ENCODE measurements around the gene SLC35A1.
"Not testable (repeated sequence)": the region's sequence is repeated elsewhere in the genome, so short reads cannot be mapped to it uniquely, and the experiment has no call there.

The SLC35A1 gene, protein sequence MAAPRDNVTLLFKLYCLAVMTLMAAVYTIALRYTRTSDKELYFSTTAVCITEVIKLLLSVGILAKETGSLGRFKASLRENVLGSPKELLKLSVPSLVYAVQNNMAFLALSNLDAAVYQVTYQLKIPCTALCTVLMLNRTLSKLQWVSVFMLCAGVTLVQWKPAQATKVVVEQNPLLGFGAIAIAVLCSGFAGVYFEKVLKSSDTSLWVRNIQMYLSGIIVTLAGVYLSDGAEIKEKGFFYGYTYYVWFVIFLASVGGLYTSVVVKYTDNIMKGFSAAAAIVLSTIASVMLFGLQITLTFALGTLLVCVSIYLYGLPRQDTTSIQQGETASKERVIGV

DNA sequence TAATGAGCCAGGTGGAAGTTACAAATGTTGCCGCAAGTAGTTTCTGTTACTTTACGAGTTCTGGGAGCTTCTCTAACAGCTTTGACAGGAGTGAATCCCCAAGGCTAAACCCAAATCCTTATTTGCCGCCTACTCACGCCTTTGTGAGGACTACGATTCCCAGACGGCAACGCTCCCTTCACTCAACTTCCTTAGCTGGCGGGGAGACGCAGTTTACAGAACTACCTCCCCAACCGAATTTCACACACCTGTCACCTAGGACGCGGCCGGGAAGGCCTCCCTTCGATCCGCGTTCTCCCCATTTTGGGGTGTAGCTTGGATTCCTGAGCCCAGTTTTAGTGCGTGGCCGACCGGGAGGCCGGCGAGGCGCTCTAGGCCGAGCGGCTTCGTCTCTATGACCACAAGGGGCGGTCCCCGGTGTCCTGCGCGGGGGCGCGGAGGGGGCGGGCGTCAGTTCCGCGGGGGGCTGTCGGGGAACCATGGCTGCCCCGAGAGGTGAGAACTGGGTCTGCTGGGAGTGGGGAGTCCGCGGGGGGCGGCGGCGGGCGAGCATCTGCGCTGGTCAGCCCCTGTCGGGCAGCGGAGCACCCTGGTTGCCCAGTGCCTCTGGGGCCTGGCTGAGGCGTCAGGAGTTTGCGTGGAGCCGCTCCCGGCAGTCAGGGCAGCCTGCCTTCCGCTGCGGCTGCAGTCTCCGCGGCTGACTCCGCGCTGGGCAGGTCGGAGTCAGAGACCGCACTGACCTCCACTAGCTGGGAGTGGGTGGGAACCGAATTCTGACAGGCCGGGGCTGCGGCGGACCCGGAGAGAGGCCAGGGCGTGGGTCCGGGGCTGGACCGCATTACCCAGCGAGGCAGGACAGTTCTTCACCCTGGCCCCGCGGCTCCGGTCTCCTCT, at the start of gene SLC35A1:
Gene SLC35A1, plus strand, starts transcription at position 450 of the 894 bp plus-strand sequence. Its CDS starts 30 bp downstream, at position 480.
- peak; percentile 81 to 82 for DNase-seq

DNA sequence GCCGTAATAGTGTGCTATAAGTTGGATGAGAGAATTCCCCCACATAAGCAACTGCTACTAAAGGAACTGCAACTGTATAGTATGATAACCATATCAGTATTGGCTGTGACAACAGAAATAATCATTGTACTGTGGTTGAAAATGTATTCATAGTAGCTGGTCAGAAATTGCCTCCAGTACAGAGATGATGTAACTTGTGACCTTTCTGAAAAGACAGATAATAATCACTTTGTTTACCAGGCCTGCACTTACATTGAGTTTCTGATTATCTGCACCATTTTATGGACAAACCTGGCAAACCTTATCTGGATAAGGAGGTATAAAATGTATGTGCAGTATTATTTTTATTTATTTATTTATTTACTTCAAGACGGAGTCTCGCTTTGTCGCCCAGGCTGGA, 46.0 kb upstream of the SLC35A1 start:
- no peak for DNase-seq

GRCh38 chr6:87430499-87430898, 42.3 kb upstream of the SLC35A1 start:
- no peak for DNase-seq

- DNase-seq = no peak
Measured at GRCh38 chr6:87431263-87431662, 41.5 kb upstream of the SLC35A1 start.

GRCh38 chr6:87436435-87436834, 36.3 kb upstream of the SLC35A1 start:
- DNase-seq = peak; percentile 12 to 28

- no peak for DNase-seq
Measured at GRCh38 chr6:87441711-87442110, 31.1 kb upstream of the SLC35A1 start.

GRCh38 chr6:87444362-87444761, 28.4 kb upstream of the SLC35A1 start:
- DNase-seq = no peak

DNA sequence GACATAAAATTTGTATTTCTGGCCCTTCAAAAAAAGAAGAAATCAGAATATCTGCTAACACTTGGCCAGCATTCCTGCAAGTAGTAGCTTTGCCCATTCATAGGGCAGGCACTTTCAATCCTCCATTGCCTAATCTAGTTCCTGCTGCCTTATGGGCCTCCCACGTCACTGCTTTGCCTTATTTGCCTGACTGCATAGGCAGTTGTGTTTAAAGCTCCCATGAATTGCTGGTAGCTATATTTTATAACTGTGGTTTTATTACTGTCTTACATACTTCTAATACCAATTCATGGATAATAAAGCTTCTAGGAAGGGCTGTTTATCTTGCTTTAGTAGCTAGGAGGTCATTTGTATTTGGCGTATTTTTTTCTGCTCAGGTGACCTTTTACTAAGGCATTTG, 7.7 kb upstream of the SLC35A1 start:
- DNase-seq = no peak

GRCh38 chr6:87473419-87473903, 687 bp downstream of the SLC35A1 start:
- DNase-seq = peak; percentile 52 to 57

- DNase-seq = no peak
Measured at GRCh38 chr6:87481931-87482330, 9.2 kb downstream of the SLC35A1 start.

DNA sequence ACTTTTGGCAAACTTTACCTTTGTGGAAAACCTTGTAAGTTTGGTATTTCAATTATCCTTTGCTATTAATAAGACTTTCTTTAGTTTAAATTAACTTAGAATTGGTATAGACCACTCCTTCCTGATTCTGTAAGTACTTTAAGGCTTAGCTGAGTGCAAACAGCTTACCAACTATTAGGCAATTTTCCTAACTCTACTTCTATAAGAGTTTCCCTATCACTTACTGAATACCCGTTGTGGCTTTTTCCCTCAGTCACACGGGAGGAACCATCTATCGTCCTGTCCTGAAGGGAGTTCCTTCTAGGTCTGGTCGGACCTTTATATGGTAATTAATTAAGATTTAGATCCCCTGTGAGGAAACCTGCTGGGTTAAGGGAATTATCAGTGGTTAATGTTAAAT, 9.6 kb downstream of the SLC35A1 start:
- DNase-seq = no peak

DNA sequence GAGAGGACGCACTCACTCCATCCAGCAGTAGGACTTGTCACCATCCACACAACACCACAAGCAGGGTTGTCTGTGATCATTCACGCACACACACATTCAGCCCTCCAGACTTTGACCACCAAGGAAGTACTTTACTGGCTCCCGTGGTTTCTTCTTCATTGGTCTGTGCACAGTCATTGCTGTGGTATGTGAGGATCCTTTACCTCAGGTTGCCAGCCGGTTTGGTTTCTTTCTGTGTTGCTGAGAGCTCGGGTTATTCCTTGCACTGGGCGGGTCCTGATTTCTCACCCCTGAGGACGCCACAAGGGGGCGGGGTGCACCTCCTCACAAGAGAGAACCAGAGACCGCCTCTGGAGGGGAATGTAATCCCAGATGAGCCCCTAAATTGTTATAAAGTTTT, 11.2 kb downstream of the SLC35A1 start:
- DNase-seq = no peak

- no peak for DNase-seq
Measured at GRCh38 chr6:87484491-87484890, 11.7 kb downstream of the SLC35A1 start.

GRCh38 chr6:87487555-87487954, 14.8 kb downstream of the SLC35A1 start:
- DNase-seq = no peak

DNA sequence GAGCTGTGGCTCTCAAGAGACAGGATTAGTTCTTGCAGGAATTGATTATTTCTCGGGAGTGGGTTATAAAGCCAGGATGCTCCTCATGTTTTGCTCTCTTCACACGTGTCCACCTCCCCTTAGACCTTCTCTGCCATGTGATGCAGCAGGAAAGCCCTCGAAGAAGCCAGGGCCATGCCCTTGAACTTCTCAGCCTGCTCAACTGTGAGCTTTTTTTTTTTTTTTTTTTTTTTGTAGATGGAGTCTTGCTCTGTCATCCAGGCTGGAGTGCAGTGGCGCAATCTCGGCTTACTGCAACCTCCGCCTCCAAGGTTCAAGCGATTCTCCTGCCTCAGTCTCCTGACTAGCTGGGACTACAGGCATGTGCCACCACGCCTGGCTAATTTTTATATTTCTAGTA, 16.6 kb downstream of the SLC35A1 start:
- not testable (repeated sequence) for DNase-seq

DNA sequence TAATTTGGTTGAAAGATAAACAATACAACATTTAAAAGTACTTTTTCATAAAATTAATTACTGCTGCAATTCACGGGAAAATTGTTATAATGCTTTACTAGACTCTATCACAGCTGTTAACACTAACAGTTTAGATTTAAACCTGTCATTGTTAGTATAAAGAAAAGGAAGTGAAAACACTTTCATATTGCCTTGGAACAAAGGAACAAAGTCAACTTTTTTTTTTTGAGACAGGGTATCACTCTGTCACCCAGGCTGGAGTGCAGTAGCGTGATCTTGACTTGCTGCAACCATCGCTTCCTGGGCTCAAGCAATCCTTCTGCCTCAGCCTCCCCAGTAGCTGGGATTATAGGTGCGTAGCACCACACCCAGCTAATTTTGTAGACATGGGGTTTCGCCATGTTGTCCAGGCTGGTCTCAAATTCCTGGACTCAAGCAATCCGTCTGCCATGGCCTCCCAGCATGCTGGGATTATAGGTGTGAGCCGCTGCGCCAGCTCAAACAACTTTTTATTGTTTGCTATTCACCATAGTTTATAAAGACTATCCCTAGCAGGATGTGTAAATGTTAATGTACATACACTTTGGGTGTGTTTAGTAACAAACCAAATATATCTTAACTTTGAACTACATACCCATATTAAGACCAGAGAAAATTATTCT, 22.1 kb downstream of the SLC35A1 start:
- DNase-seq = no peak

DNA sequence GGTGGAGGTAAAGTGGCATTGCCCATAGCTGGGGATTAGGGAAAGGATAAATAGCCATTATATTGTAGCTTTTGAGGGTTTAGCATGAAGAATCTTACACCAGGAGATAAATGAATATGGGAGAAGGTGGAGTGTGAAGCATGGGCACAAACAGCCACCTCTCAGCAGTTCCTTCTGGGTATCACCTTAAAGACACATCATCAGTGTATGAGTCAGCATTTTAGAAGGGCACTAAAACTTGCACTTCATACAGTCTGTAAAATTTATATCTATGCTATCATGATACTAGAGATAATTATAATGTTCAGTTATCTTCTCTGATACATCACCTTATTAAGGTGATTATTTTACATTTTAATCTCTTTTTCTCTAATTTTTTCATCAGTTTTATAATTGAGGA, 25.3 kb downstream of the SLC35A1 start:
- DNase-seq = no peak

- DNase-seq = no peak
Measured at GRCh38 chr6:87501809-87502572, 29.2 kb downstream of the SLC35A1 start.

GRCh38 chr6:87504441-87504840, 31.7 kb downstream of the SLC35A1 start:
- DNase-seq = no peak

DNA sequence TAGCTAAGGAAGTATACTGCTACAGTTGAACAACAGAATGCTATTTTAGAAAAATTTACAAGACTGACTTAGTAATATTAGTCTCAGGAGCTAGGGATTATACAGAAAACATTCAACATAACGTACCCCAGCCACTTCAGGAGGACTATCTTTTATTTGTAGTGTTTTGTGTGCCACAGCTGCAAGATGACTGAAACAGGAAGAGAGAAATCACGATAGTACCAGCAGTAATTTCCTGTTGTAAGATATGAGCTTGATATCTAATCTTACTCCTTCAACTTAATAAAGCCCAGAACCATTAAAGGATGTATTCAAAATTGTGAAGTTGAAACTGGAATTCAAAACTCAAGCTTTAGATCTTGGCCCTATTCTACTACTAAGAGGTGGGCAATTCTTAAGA, 42.1 kb downstream of the SLC35A1 start:
- DNase-seq = no peak

DNA sequence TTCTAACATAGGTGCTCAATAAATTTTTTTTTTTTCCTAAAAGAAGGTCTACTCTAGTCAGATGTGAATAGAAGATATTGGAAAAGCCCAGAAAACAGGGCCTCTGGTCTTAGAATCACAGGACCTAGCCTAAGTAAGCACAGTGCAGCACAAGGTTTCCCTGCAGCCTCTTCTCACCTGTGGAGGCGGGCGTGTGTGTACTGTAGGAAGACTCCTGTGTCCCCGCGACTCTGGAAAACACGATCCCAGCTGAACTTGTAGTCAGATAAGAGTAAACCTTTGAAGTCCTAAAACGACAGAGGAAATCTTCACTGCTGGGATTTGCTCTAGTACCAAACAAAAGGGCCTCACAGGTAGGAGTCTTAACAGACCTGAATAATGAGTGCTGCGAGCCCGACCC, 45.7 kb downstream of the SLC35A1 start:
- no peak for DNase-seq

DNA sequence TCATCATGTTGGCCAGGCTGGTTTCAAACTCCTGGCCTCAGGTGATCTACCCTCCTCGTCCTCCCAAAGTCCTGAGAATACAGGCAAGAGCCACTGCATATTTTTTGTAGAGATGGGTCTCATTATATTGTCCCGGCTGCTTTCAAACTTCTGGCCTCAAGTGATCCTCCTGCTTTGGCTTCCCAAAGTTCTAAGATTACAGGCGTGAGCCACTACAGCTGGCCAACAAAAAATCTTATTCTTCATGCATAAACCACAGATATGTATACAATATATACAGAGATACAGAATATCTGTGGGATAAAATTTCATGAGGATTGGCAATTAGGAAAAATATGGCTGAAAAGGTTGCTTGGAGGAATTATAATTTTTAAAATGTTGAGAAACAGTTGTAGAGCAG, 49.9 kb downstream of the SLC35A1 start:
- no peak for DNase-seq

DNA sequence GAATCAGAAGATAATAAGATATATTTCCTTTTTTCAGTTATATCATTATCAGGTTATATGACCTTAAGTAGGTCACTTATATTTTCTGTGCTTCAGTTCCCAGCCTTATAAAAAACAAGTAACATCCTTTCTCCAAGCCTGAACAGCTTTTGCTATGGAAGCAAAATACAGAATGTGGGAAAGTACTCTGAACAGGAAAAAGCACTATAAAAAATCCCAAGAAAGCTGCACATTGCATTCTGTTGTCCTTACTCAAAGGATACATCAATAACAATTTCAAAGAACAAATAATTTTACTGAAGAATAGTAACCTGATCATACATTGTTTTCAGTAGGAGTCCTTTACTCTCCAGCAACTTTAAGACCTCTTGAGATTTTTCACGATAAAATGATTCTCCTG, 56.4 kb downstream of the SLC35A1 start:
- DNase-seq = no peak
